Measurements from ENCODE around the gene ECI2.

DNA sequence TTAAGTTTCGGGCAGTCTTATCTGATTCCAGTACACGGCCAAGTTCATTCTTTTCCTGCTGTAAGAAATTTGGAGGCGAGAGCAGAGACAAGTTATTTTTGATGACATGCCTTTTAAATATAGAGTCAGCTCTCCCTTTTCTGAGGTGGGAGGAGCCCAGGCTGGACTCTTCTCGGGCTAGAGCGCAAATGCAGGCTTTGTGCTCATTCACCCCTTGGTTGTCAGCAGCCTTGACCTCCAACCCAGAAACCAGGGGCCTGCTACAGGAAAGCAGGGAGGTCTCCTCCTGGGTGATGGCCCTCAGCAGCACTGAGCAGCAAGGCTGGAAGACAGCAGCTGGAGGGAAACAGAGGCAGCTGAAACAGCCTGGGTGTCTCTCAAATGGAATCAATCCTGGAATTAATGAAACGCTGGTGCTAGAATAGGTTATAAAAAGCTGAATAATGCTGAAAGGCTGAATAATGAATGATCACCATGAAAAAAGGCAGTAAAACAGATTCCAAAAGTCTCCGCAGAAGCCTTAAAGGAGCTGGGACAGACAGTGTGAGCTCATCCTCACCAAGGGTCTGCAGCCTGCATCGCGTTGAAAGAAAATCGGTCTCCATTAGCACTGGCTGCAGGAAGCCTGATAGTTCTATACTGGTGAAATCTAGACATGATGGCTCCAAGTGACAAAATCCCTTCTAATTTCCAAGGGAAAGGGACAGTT is 28.2 kb upstream of the ECI2 start:
- no peak for TF ChIP-seq ZNF597 (CRISPR knock-in tag; IDR thresholded peaks at IDR 0.05)
- no peak for TF ChIP-seq NFIC (IDR thresholded peaks at IDR 0.05; ENCODE audit: low read length)
- TF ChIP-seq, protein P1, sequence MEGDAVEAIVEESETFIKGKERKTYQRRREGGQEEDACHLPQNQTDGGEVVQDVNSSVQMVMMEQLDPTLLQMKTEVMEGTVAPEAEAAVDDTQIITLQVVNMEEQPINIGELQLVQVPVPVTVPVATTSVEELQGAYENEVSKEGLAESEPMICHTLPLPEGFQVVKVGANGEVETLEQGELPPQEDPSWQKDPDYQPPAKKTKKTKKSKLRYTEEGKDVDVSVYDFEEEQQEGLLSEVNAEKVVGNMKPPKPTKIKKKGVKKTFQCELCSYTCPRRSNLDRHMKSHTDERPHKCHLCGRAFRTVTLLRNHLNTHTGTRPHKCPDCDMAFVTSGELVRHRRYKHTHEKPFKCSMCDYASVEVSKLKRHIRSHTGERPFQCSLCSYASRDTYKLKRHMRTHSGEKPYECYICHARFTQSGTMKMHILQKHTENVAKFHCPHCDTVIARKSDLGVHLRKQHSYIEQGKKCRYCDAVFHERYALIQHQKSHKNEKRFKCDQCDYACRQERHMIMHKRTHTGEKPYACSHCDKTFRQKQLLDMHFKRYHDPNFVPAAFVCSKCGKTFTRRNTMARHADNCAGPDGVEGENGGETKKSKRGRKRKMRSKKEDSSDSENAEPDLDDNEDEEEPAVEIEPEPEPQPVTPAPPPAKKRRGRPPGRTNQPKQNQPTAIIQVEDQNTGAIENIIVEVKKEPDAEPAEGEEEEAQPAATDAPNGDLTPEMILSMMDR (CRISPR knock-in tag; IDR thresholded peaks at IDR 0.05) = no peak
- no peak for TF ChIP-seq ADNP (CRISPR knock-in tag; IDR thresholded peaks at IDR 0.05)
- TF ChIP-seq SMYD3 (CRISPR knock-in tag; IDR thresholded peaks at IDR 0.05) = no peak
- no peak for TF ChIP-seq SMAD3 (CRISPR knock-in tag; IDR thresholded peaks at IDR 0.05)
- TF ChIP-seq REST (IDR thresholded peaks at IDR 0.05; ENCODE audit: borderline replicate concordance in 1 of 2, low read depth in 1 of 2, low read length in 2 of 2) = no peak
- no peak for TF ChIP-seq KAT2B (IDR thresholded peaks at IDR 0.05; ENCODE audit: borderline replicate concordance, low read depth, low read length)
- no peak for TF ChIP-seq HDAC1 (CRISPR knock-in tag; IDR thresholded peaks at IDR 0.05)

All from HepG2 (cell line).